ENCODE measurements around the gene RAB3C. TPM values are rescaled to one million over a fixed set of nuclear protein-coding genes. Genes with fewer than 3 reads are reported as not detected.

The RAB3C gene
- total RNA-seq, 1 experiment from 2014 or later, result not detected

DNA sequence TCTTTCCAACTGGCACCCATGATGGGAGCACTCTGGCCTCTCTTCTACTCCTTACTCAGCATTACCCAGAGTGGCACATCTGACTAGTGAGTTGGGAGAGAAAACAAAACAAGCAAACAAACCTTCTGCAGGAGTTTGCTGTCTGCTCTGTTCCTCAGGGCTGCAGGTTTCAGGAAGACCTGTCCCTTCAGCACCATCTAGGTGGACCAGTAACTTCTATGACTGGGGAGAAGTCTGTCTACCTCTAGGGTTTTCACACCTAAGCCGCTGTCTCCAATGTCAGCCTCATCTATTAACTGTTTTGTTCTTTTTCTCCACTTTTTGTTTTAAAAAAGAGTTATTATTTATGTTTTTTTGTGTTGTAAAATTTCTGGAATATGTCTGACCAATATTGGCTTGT, 58.7 kb downstream of the RAB3C start:
- intact Hi-C loops (cut with micrococcal nuclease; ENCODE audit: unreplicated experiment) (no loop called here), in situ Hi-C loops (cut with HindIII; ENCODE audit: low pct_unique_long_range_greater_than_20kb, low sequenced_read_pairs) (no loop called here)
- CTCF ChIA-PET, result no interaction called here
- DNase-seq (ENCODE audit: low read depth, low spot score) (no peak), ATAC-seq (no peak)
- no peaks in the 10 kb centered on the region for H3K36me3 ChIP-seq (ENCODE audit: control insufficient read depth, insufficient read depth, low read length)
- POLR2A ChIA-PET, result no interaction called here
- H3K4me3 ChIP-seq (ENCODE audit: low read depth in 2 of 2, low read length in 2 of 2), result no peak overlapping the region
- no peak overlapping the region for H3K27ac ChIP-seq (ENCODE audit: low read length)
- TF ChIP-seq, protein P1, sequence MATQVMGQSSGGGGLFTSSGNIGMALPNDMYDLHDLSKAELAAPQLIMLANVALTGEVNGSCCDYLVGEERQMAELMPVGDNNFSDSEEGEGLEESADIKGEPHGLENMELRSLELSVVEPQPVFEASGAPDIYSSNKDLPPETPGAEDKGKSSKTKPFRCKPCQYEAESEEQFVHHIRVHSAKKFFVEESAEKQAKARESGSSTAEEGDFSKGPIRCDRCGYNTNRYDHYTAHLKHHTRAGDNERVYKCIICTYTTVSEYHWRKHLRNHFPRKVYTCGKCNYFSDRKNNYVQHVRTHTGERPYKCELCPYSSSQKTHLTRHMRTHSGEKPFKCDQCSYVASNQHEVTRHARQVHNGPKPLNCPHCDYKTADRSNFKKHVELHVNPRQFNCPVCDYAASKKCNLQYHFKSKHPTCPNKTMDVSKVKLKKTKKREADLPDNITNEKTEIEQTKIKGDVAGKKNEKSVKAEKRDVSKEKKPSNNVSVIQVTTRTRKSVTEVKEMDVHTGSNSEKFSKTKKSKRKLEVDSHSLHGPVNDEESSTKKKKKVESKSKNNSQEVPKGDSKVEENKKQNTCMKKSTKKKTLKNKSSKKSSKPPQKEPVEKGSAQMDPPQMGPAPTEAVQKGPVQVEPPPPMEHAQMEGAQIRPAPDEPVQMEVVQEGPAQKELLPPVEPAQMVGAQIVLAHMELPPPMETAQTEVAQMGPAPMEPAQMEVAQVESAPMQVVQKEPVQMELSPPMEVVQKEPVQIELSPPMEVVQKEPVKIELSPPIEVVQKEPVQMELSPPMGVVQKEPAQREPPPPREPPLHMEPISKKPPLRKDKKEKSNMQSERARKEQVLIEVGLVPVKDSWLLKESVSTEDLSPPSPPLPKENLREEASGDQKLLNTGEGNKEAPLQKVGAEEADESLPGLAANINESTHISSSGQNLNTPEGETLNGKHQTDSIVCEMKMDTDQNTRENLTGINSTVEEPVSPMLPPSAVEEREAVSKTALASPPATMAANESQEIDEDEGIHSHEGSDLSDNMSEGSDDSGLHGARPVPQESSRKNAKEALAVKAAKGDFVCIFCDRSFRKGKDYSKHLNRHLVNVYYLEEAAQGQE (IDR thresholded peaks at IDR 0.05; ENCODE audit: insufficient read depth in 1 of 2, low read depth in 2 of 2, low read length in 1 of 2), result no peak
- no peak for TF ChIP-seq POLR2AphosphoS5 (IDR thresholded peaks at IDR 0.05; ENCODE audit: low read depth, low read length)
- TF ChIP-seq SIN3A (IDR thresholded peaks at IDR 0.05; ENCODE audit: borderline replicate concordance, insufficient read depth, low read depth, low read length), result no peak
- no peak for TF ChIP-seq TCF7L2 (IDR thresholded peaks at IDR 0.05; ENCODE audit: low read depth, low read length)
- TF ChIP-seq, protein P2, sequence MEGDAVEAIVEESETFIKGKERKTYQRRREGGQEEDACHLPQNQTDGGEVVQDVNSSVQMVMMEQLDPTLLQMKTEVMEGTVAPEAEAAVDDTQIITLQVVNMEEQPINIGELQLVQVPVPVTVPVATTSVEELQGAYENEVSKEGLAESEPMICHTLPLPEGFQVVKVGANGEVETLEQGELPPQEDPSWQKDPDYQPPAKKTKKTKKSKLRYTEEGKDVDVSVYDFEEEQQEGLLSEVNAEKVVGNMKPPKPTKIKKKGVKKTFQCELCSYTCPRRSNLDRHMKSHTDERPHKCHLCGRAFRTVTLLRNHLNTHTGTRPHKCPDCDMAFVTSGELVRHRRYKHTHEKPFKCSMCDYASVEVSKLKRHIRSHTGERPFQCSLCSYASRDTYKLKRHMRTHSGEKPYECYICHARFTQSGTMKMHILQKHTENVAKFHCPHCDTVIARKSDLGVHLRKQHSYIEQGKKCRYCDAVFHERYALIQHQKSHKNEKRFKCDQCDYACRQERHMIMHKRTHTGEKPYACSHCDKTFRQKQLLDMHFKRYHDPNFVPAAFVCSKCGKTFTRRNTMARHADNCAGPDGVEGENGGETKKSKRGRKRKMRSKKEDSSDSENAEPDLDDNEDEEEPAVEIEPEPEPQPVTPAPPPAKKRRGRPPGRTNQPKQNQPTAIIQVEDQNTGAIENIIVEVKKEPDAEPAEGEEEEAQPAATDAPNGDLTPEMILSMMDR (IDR thresholded peaks at IDR 0.05), result no peak
- BruUV-seq (replicated peaks), result no TSS peak
- H3K27me3 ChIP-seq (ENCODE audit: control insufficient read depth, insufficient read depth, low read length), result peaks cover 4% of the 10 kb centered on the region
- H3K9me3 ChIP-seq (ENCODE audit: control insufficient read depth, insufficient read depth, low read depth, low read length), result no peaks in the 10 kb centered on the region
- no peaks in the 10 kb centered on the region for H3K4me1 ChIP-seq (ENCODE audit: control insufficient read depth, insufficient read depth, low read length)

DNA sequence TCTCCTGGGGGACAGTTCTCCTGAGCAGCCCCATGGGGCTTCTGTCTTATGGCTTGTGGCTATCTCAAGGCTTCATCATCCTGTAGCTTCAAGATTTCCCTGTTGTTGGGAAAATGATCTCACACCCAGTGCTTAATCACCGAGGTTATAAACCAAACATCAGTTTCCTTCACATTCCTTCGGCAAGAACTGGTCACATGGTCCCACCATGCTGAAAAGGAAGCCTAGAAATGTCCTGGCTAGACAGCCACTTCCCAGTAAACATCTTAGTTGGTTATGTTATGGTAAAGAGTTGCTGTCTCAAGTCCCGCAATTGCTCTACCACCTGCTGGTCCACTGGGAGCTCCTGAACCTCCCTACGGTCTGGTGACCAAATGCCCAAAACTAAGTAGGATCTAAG, 66.0 kb downstream of the RAB3C start:
- no TSS peak for BruUV-seq (replicated peaks)
- Histone ChIP-seq H3K4me3 (ENCODE audit: low read depth in 2 of 2, low read length in 2 of 2) (no peak overlapping the region), H3K36me3 (ENCODE audit: control insufficient read depth, insufficient read depth, low read length) (no peaks in the 10 kb centered on the region), H3K4me1 (ENCODE audit: control insufficient read depth, insufficient read depth, low read length) (no peaks in the 10 kb centered on the region), H3K27ac (ENCODE audit: low read length) (no peak overlapping the region), H3K9me3 (ENCODE audit: control insufficient read depth, insufficient read depth, low read depth, low read length) (no peaks in the 10 kb centered on the region), H3K27me3 (ENCODE audit: control insufficient read depth, insufficient read depth, low read length) (peaks cover 2% of the 10 kb centered on the region; the same call in 1 of the 2 replicates)
- POLR2A ChIA-PET, result no interaction called here
- no peak for ATAC-seq
- TF ChIP-seq, protein P1 (IDR thresholded peaks at IDR 0.05; ENCODE audit: insufficient read depth in 1 of 2, low read depth in 2 of 2, low read length in 1 of 2), result no peak
- TF ChIP-seq SIN3A (IDR thresholded peaks at IDR 0.05; ENCODE audit: borderline replicate concordance, insufficient read depth, low read depth, low read length) (no peak), TCF7L2 (IDR thresholded peaks at IDR 0.05; ENCODE audit: low read depth, low read length) (no peak), POLR2AphosphoS5 (IDR thresholded peaks at IDR 0.05; ENCODE audit: low read depth, low read length) (no peak)
- TF ChIP-seq, protein P2 (IDR thresholded peaks at IDR 0.05), result no peak
- CTCF ChIA-PET, result no interaction called here
- in situ Hi-C loops (cut with HindIII; ENCODE audit: low pct_unique_long_range_greater_than_20kb, low sequenced_read_pairs), result no loop called here
- intact Hi-C loops (cut with micrococcal nuclease; ENCODE audit: unreplicated experiment), result no loop called here
- DNase-seq (ENCODE audit: low read depth, low spot score), result no peak

All from Panc1 (cell line).